Activated CD4-positive, alpha-beta memory T cell treated with anti-CD3 and anti-CD28 coated beads, Interleukin-2, amount 10 ng/mL, durations not matched to agents 7 days and 5 days (primary cell): ENCODE data around the gene HEXIM1. TPM values are rescaled to one million over a fixed set of nuclear protein-coding genes. Genes with fewer than 3 reads are reported as not detected.

Experiments
- CTCF ChIA-PET: fragments of 350-600 bp; sonication (Branson Sonifier 250); formaldehyde crosslinking; loops from one replicate; lab custom pipeline; 2021; ENCODE audit warnings: antibody characterized with exemption, inconsistent platforms; lab: Charles Lee
- POLR2A ChIA-PET: fragments of 350-600 bp; sonication (Branson Sonifier 250); formaldehyde crosslinking; loops from one replicate; lab custom pipeline; 2021; ENCODE audit warnings: antibody characterized with exemption; lab: Charles Lee
- DNase-seq: peaks from one replicate; pipeline ENCODE4 v3.0.0-alpha.2; 2020
- H3K27ac Mint-ChIP-seq: one replicate; pipeline ENCODE4 v1.8.0; 2021; ENCODE audit warnings: mild to moderate bottlenecking, mixed read lengths
- H3K27me3 Mint-ChIP-seq: one replicate; pipeline ENCODE4 v1.8.0; 2021; ENCODE audit warnings: mixed read lengths
- H3K36me3 Mint-ChIP-seq: one replicate; pipeline ENCODE4 v1.8.0; 2021; ENCODE audit warnings: low read depth, mixed read lengths
- H3K4me1 Mint-ChIP-seq: one replicate; pipeline ENCODE4 v1.8.0; 2021; ENCODE audit warnings: mixed read lengths
- H3K4me3 Mint-ChIP-seq: one replicate; pipeline ENCODE4 v1.8.0; 2021; ENCODE audit warnings: mild to moderate bottlenecking, mixed read lengths
- H3K9me3 Mint-ChIP-seq: one replicate; pipeline ENCODE4 v1.8.0; 2021; ENCODE audit warnings: mixed read lengths
- total RNA-seq, 2 experiments: library from RNA; stranded (reverse); gene quantifications; one replicate each; pipeline ENCODE4 v1.2.3, GENCODE V29; 2021

HEXIM1 gene
- total RNA-seq, 2 experiments from 2014 or later = 35.0 to 35.8 TPM

DNA sequence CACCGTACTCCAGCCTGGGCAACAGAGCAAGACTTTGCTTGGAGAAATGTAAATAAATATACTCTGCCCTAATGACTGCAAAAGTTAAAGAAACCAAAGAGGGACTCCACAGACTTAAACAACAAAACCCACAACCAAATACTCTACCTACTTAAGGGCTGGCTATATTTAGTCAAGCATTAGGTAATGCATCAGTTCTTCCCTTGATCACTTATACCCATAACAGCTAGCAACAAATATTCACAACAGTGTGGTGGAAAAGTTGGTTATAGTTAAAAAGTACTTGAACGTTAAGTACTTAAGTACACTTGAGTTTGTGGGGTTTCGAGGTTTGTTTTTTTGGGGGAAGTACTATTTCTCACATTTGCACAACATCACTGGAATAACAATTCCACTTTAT, 8.0 kb downstream of the HEXIM1 start:
- Mint-ChIP-seq H3K36me3 (peaks cover 38% of the 10 kb centered on the region), H3K27me3 (no peaks in the 10 kb centered on the region), H3K27ac (no peak overlapping the region), H3K4me1 (peaks cover 38% of the 10 kb centered on the region), H3K9me3 (no peaks in the 10 kb centered on the region), H3K4me3 (no peak overlapping the region)
- ChIA-PET POLR2A (no interaction called here), CTCF (interaction anchor here (1.2 to 3.2 kb wide), 3 partner anchors 17 to 41 kb away, joined by 3 to 35 read pairs (median 31); partner anchors contain the start of gene ACBD4)
- DNase-seq = no peak

- ChIA-PET CTCF (interaction anchor here (0.7 to 7.6 kb wide), 7 partner anchors 10 to 60 kb away, joined by 3 to 198 read pairs (median 9); partner anchors contain the start of genes ACBD4 and HEXIM1), POLR2A (interaction anchor here (0.8 to 8.9 kb wide), 21 partner anchors 11 to 262 kb away, joined by 3 to 470 read pairs (median 7); partner anchors contain the start of genes ACBD4, EFTUD2, FMNL1 and HEXIM1)
- no peaks in the 10 kb centered on the region for H3K9me3 Mint-ChIP-seq
- H3K4me3 Mint-ChIP-seq = peak overlapping the region; percentile 98
- H3K4me1 Mint-ChIP-seq = peaks cover 48% of the 10 kb centered on the region
- peak; percentile 60 for DNase-seq
- peak overlapping the region; percentile 90 for H3K27ac Mint-ChIP-seq
- no peaks in the 10 kb centered on the region for H3K27me3 Mint-ChIP-seq
- H3K36me3 Mint-ChIP-seq = peaks cover 37% of the 10 kb centered on the region
Observed at GRCh38 chr17:45160447-45161287, 12.4 kb downstream of the HEXIM1 start.

DNA sequence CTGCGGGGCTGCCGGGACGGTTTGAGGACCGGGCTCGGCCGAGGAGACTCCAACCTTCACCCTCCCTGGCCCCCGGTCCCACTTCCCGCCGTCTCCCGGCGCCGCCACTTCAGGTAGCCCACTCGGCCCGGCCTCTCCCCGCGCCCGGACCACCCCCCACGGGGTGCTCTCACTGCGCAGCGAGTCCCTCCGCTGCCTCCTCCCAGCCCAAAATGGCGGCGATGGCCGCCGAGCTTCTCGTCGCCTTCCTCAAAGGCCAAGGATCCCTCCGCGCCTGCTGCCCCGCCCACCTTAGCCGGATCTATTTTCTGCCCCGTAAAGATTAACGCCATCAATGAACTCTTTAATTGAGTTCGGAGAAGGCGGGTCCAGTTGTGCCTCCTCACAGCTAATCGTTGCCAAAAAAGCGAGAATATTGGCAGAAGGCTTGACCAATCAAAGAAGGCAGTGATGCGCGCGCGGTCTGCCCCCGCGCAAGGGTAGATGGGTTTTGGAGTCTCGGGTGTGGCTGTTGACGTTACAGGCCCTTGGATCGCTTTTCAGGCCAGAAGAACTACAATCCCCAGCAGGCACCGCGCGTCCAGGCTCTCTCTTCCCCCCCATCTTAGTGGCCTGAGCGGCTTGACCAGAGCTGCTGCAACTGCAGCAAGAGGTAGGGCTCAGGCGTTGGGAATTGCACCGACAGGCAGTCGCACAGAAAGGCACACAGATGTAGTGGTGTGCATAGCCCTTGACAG, 13.2 kb downstream of the HEXIM1 start, which contains the start of gene HEXIM2:
Gene HEXIM2 (plus strand): TSS at position 588 of the 737 bp plus-strand sequence. CDS start 919 bp downstream, outside the sequence.
- CTCF ChIA-PET = interaction anchor here (0.7 to 7.6 kb wide), 7 partner anchors 11 to 59 kb away, joined by 3 to 198 read pairs (median 9); partner anchors contain the start of genes ACBD4 and HEXIM1
- POLR2A ChIA-PET = interaction anchor here (0.7 to 8.9 kb wide), 23 partner anchors 10 to 263 kb away, joined by 3 to 470 read pairs (median 6); partner anchors contain the start of genes ACBD4, EFTUD2, FMNL1 and HEXIM1
- H3K27ac Mint-ChIP-seq = peak within 1 kb of the TSS; percentile 90
- DNase-seq = peak; percentile 98
- H3K9me3 Mint-ChIP-seq = no peaks in the 10 kb centered on the region
- H3K36me3 Mint-ChIP-seq = peaks cover 34% of the 10 kb centered on the region
- peaks cover 44% of the 10 kb centered on the region for H3K4me1 Mint-ChIP-seq
- H3K27me3 Mint-ChIP-seq = no peaks in the 10 kb centered on the region
- peak within 1 kb of the TSS; percentile 98 for H3K4me3 Mint-ChIP-seq

DNA sequence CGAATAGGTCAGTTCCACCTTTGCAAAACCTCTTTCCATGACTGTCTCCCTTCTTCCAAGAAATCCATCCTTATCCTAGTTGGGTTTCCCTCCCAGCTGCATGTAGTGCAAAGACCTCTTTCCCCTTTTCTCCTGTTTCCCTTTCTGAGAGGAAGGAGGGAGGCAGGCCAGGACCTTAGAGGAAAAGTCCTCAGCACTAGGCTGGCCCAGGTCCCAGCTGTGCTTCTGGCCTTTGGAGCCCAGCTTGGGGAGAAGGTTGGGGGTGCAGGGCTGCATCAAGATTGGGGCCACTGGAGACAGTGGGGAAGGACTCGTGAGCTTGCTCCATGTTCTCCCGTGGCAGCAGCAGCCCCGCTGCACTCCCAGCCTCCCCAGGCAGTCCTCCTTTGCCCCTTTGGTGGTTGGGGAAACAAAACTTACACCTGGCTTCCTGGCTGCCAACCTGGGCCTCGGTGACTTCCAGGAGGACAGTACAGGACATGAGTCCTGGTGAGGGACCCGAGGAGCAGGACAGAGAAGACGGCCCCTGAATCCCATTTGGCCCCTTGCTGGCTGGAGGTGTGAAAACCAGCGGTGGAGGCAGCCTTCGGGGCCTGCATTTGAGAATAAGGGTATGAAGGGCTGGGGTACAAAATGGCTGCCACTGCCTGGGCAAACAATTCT, 13.9 kb downstream of the HEXIM1 start:
- peaks cover 34% of the 10 kb centered on the region for H3K36me3 Mint-ChIP-seq
- peak overlapping the region; percentile 98 for H3K4me3 Mint-ChIP-seq
- no peaks in the 10 kb centered on the region for H3K27me3 Mint-ChIP-seq
- H3K27ac Mint-ChIP-seq = peak overlapping the region; percentile 90
- POLR2A ChIA-PET = interaction anchor here (0.7 to 8.9 kb wide), 14 partner anchors 10 to 264 kb away, joined by 3 to 470 read pairs (median 10); partner anchors contain the start of genes ACBD4, FMNL1, HEXIM1 and MAP3K14
- CTCF ChIA-PET = interaction anchor here (1.8 to 7.6 kb wide), 4 partner anchors 11 to 36 kb away, joined by 9 to 198 read pairs (median 43); partner anchors contain the start of genes ACBD4 and HEXIM1
- H3K4me1 Mint-ChIP-seq = peaks cover 44% of the 10 kb centered on the region
- no peak for DNase-seq
- no peaks in the 10 kb centered on the region for H3K9me3 Mint-ChIP-seq

DNA sequence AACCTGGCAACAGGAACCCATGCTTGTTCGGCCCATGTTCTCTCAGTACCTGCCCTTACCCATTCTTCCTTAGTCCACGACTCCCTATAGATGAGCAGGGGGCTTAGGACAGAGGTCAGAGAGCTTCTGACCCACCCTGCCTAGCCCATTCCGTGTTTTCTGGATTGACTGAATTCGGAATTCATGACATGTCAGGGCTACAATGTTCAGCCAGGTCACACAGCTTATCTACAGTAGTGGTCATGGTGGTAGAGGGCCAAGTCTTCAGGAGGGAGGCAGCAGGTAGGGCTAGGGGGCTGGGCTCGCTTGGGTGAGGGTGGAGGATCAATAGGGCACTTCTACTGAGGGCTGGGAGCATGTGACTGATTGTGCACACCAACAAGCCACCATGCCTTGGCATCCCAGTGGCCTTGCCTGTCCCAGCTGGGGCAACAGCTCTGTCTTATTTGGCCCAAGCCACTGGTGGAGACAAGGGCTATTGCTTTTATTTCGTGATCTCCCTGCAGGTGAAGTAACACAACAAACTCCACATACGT, 16.5 kb downstream of the HEXIM1 start:
- H3K27ac Mint-ChIP-seq = no peak overlapping the region
- H3K9me3 Mint-ChIP-seq = no peaks in the 10 kb centered on the region

DNA sequence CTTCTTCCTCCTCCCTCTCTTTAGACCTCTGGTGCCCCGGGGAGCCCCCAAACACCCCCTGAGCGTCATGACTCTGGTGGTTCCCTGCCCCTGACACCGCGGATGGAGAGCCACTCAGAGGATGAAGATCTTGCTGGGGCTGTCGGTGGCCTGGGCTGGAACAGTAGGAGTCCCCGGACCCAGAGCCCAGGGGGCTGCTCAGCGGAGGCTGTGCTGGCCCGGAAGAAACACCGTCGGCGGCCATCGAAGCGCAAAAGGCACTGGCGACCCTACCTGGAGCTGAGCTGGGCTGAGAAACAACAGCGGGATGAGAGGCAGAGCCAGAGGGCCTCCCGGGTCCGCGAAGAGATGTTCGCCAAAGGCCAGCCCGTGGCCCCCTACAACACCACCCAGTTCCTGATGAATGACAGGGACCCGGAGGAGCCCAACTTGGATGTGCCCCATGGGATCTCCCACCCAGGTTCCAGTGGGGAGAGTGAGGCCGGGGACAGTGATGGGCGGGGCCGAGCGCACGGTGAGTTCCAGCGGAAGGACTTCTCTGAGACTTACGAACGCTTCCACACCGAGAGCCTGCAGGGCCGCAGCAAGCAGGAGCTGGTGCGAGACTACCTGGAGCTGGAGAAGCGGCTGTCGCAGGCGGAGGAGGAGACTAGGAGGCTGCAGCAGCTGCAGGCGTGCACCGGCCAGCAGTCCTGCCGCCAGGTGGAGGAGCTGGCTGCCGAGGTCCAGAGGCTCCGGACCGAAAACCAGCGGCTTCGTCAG, 20.9 kb downstream of the HEXIM1 start:
- no peak overlapping the region for H3K27ac Mint-ChIP-seq
- no peaks in the 10 kb centered on the region for H3K9me3 Mint-ChIP-seq
- peaks cover 3% of the 10 kb centered on the region for H3K36me3 Mint-ChIP-seq
- H3K4me3 Mint-ChIP-seq = no peak overlapping the region
- ChIA-PET POLR2A (interaction anchor here (1.2 to 4.4 kb wide), 2 partner anchors 8 to 20 kb away, joined by 3 to 54 read pairs; partner anchors contain the start of gene HEXIM2), CTCF (no interaction called here)
- peaks cover 34% of the 10 kb centered on the region for H3K4me1 Mint-ChIP-seq
- DNase-seq = no peak
- H3K27me3 Mint-ChIP-seq = no peaks in the 10 kb centered on the region

More for the DNA sequence above, 16.5 kb downstream of the HEXIM1 start:
- Mint-ChIP-seq H3K4me1 (peaks cover 28% of the 10 kb centered on the region), H3K36me3 (peaks cover 11% of the 10 kb centered on the region), H3K27me3 (no peaks in the 10 kb centered on the region), H3K4me3 (no peak overlapping the region)
- DNase-seq = no peak
- CTCF ChIA-PET = interaction anchor here (0.8 to 7.6 kb wide), 3 partner anchors 14 to 32 kb away, joined by 4 to 198 read pairs (median 67); partner anchors contain the start of genes ACBD4 and HEXIM1
- POLR2A ChIA-PET = interaction anchor here (1.1 to 8.9 kb wide), 3 partner anchors 8 to 30 kb away, joined by 4 to 470 read pairs (median 4); partner anchors contain the start of genes ACBD4 and HEXIM1

DNA sequence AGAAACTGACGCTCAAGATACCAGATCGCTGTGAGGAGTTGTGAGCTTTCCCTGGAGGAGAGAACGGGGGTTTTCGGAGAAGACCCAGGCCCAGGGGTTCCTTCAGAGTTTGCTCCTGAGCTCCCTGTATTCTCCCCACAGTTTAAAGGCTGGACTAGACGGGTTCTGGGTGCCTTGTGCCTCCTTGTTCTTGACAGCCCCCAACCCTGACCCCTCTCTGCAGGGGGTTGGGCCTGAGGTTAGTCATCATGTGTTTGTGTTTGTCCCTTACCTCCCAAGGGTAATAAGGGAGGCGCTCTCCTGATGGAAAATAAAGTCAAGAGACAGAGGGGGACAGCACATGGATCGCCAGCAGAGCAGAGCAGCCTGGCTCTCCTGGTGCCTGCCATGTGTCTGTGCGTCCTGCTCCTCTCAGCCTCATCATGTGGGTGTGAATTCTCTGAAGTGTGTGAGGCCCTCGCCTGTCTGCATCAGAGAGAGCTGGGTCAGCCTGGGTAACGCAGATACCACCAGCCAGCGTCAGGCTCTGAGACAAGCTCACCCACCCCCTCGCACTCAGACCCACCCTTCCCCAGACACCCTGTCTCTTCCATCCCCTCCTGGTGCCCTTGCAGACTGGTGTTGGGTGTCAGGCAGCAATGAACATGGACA, 22.1 kb downstream of the HEXIM1 start:
- H3K9me3 Mint-ChIP-seq = no peaks in the 10 kb centered on the region
- ChIA-PET POLR2A (interaction anchor here (1.2 to 4.4 kb wide), 3 partner anchors 9 to 21 kb away, joined by 3 to 54 read pairs (median 42); partner anchors contain the start of genes HEXIM1 and HEXIM2), CTCF (interaction anchor here (1.4 kb wide), 1 partner anchor 22 kb away, joined by 3 read pairs; the partner anchor contains the start of gene HEXIM1)
- no peak overlapping the region for H3K27ac Mint-ChIP-seq
- H3K4me3 Mint-ChIP-seq = no peak overlapping the region
- H3K27me3 Mint-ChIP-seq = no peaks in the 10 kb centered on the region
- no peak for DNase-seq
- peaks cover 25% of the 10 kb centered on the region for H3K4me1 Mint-ChIP-seq
- H3K36me3 Mint-ChIP-seq = no peaks in the 10 kb centered on the region

DNA sequence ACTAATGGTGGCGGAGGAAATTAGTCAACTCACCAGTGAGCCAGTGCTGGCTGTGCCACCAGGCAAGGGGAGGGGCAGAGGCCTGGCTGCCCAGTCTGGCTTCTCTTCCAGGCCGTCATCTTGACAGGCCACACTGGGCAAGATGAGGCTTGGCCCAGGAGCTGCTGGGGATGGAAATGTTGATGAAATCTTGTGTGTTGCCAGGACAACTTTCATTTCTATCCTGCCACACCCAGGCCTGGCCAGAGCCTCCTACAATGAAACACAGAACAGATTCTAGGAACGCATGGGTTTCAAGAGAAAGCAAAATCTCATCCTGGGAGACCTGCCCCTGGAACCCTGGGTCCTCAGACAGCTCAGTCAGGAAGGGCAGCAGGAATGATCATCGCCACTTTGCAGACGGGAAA, 22.7 kb downstream of the HEXIM1 start:
- no peaks in the 10 kb centered on the region for H3K9me3 Mint-ChIP-seq
- no peak overlapping the region for H3K4me3 Mint-ChIP-seq
- no peaks in the 10 kb centered on the region for H3K27me3 Mint-ChIP-seq
- ChIA-PET POLR2A (interaction anchor here (3.3 to 4.4 kb wide), 2 partner anchors 10 to 21 kb away, joined by 42 to 54 read pairs; partner anchors contain the start of genes HEXIM1 and HEXIM2), CTCF (interaction anchor here (1.4 kb wide), 1 partner anchor 23 kb away, joined by 3 read pairs; the partner anchor contains the start of gene HEXIM1)
- no peaks in the 10 kb centered on the region for H3K36me3 Mint-ChIP-seq
- peak overlapping the region; percentile 54 for H3K27ac Mint-ChIP-seq
- H3K4me1 Mint-ChIP-seq = peaks cover 25% of the 10 kb centered on the region
- DNase-seq = no peak

- peaks cover 25% of the 10 kb centered on the region for H3K4me1 Mint-ChIP-seq
- ChIA-PET CTCF (interaction anchor here (1.4 to 3.1 kb wide), 4 partner anchors 20 to 36 kb away, joined by 3 to 22 read pairs (median 18); partner anchors contain the start of genes ACBD4 and HEXIM1), POLR2A (interaction anchor here (1.2 to 4.4 kb wide), 4 partner anchors 7 to 76 kb away, joined by 4 to 54 read pairs (median 26); partner anchors contain the start of genes HEXIM1 and HEXIM2)
- no peaks in the 10 kb centered on the region for H3K27me3 Mint-ChIP-seq
- H3K4me3 Mint-ChIP-seq = no peak overlapping the region
- H3K9me3 Mint-ChIP-seq = no peaks in the 10 kb centered on the region
- no peak for DNase-seq
- peak overlapping the region; percentile 54 for H3K27ac Mint-ChIP-seq
- no peaks in the 10 kb centered on the region for H3K36me3 Mint-ChIP-seq
Observed at GRCh38 chr17:45171338-45172231, 23.3 kb downstream of the HEXIM1 start.
